Measurements from ENCODE around the gene ASB10. TPM values are rescaled to one million over a fixed set of nuclear protein-coding genes. Genes with fewer than 3 reads are reported as not detected.
A peak's percentile ranks its signal among the peaks of the same experiment; 100 is the strongest.

The ASB10 gene
- polyA plus RNA-seq, 2 of the 4 experiments (the other 2 are of a cell fraction) = not detected

DNA sequence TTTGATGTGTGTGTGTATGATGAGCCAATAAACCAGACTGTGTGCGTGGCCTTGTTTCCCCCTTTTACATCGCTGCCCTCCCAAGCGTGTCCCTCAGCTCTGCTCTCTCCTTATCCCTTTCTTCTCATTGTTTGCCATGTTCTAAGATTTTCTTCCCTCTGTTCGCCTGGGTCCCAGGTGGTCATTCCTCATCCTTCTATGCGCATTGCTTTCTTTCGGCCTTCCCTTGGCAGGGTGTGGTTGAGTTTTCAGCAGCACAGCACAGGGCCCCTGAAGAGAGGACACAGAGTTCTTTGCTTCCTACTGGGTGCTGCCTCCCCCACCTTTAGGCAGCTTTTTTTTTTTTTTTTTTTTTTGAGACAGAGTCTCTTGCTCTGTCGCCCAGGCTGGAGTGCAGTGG is 42.7 kb downstream of the ASB10 start:
- TF ChIP-seq FOSB (CRISPR knock-in tag; IDR thresholded peaks at IDR 0.05) = no peak
- TF ChIP-seq, protein P1, sequence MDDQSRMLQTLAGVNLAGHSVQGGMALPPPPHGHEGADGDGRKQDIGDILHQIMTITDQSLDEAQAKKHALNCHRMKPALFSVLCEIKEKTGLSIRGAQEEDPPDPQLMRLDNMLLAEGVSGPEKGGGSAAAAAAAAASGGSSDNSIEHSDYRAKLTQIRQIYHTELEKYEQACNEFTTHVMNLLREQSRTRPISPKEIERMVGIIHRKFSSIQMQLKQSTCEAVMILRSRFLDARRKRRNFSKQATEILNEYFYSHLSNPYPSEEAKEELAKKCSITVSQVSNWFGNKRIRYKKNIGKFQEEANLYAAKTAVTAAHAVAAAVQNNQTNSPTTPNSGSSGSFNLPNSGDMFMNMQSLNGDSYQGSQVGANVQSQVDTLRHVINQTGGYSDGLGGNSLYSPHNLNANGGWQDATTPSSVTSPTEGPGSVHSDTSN (IDR thresholded peaks at IDR 0.05) = no peak
- TF ChIP-seq MAZ (IDR thresholded peaks at IDR 0.05; ENCODE audit: borderline replicate concordance, low read depth, low read length) = no peak
- 99% methylated on average over 6 of the region's 7 CpGs for WGBS (ENCODE audit: missing lambda C conversion rate)
- ATAC-seq (no peak), FAIRE-seq (no peak), DNase-seq (ENCODE audit: low read depth in 1 of 2, low spot score in 1 of 2) (no peak)
- Histone ChIP-seq H3K9me3 (no peaks in the 10 kb centered on the region), H3K27ac (no peak overlapping the region), H3K4me2 (no peak overlapping the region), H3K4me1 (no peaks in the 10 kb centered on the region), H3K4me3 (no peak overlapping the region)
- ChIA-PET CTCF (interaction anchor here (0.6 to 6.8 kb wide), 4 partner anchors 21 to 205 kb away, joined by 3 to 40 read pairs (median 6); no protein-coding TSS in a partner anchor), POLR2A (no interaction called here)

GRCh38 chr7:151143261-151144015 is 43.6 kb downstream of the ASB10 start:
- CTCF ChIA-PET = interaction anchor here (0.7 to 6.8 kb wide), 6 partner anchors 8 to 39 kb away, joined by 3 to 40 read pairs (median 5); no protein-coding TSS in a partner anchor

GRCh38 chr7:151142686-151143040 is 44.4 kb downstream of the ASB10 start:
- ChIA-PET POLR2A (no interaction called here), CTCF (interaction anchor here (0.7 to 6.8 kb wide), 6 partner anchors 9 to 40 kb away, joined by 3 to 40 read pairs (median 4); no protein-coding TSS in a partner anchor)
- ATAC-seq = peak in 1 of 2 experiments; percentile 16; a peak in 1 of 6 replicates
- H3K27ac ChIP-seq = no peak overlapping the region
- FAIRE-seq = no peak
- no peak overlapping the region for H3K4me3 ChIP-seq
- H3K9me3 ChIP-seq = no peaks in the 10 kb centered on the region
- TF ChIP-seq E2F6 (IDR thresholded peaks at IDR 0.05; ENCODE audit: borderline replicate concordance, low read depth) = no peak
- no peak for TF ChIP-seq RFX5 (IDR thresholded peaks at IDR 0.05)
- TF ChIP-seq ZC3H11A (IDR thresholded peaks at IDR 0.05) = no peak
- TF ChIP-seq NPAS2 (CRISPR knock-in tag; IDR thresholded peaks at IDR 0.05; ENCODE audit: borderline replicate concordance) = no peak
- no peak for TF ChIP-seq MAZ (IDR thresholded peaks at IDR 0.05; ENCODE audit: borderline replicate concordance, low read depth, low read length)
- TF ChIP-seq HOXA7 (CRISPR knock-in tag; IDR thresholded peaks at IDR 0.05) = no peak
- no peak for TF ChIP-seq BHLHE40 (IDR thresholded peaks at IDR 0.05; ENCODE audit: low read depth, low read length)
- TF ChIP-seq EP300 (IDR thresholded peaks at IDR 0.05) = no peak
- no peak for TF ChIP-seq RCOR1 (IDR thresholded peaks at IDR 0.05; ENCODE audit: low read depth, low read length)
- no peak overlapping the region for H3K4me2 ChIP-seq
- 81% methylated on average over 9 of the region's 10 CpGs for WGBS (ENCODE audit: missing lambda C conversion rate)
- no peaks in the 10 kb centered on the region for H3K4me1 ChIP-seq
- no peak for DNase-seq (ENCODE audit: low read depth in 1 of 2, low spot score in 1 of 2)

More at GRCh38 chr7:151143261-151144015, 43.6 kb downstream of the ASB10 start:
- Histone ChIP-seq H3K9me3 (no peaks in the 10 kb centered on the region), H3K27ac (no peak overlapping the region), H3K4me3 (no peak overlapping the region), H3K4me2 (no peak overlapping the region), H3K4me1 (no peaks in the 10 kb centered on the region)
- POLR2A ChIA-PET = no interaction called here
- DNase-seq (ENCODE audit: low read depth in 1 of 2, low spot score in 1 of 2) (no peak), ATAC-seq (no peak), FAIRE-seq (no peak)
- TF ChIP-seq MAX (IDR thresholded peaks at IDR 0.05) (no peak), BHLHE40 (IDR thresholded peaks at IDR 0.05; ENCODE audit: low read depth, low read length) (no peak), KDM1A (IDR thresholded peaks at IDR 0.05; ENCODE audit: low read depth) (no peak), MAZ (IDR thresholded peaks at IDR 0.05; ENCODE audit: borderline replicate concordance, low read depth, low read length) (no peak), FOXS1 (CRISPR knock-in tag; IDR thresholded peaks at IDR 0.05) (no peak), ZC3H11A (IDR thresholded peaks at IDR 0.05) (no peak), RCOR1 (IDR thresholded peaks at IDR 0.05; ENCODE audit: low read depth, low read length) (no peak), MAFK (IDR thresholded peaks at IDR 0.05; ENCODE audit: partially characterized antibody) (no peak), FOSB (CRISPR knock-in tag; IDR thresholded peaks at IDR 0.05) (no peak), RARB (CRISPR knock-in tag; IDR thresholded peaks at IDR 0.05) (no peak), HMGXB4 (CRISPR knock-in tag; IDR thresholded peaks at IDR 0.05; ENCODE audit: borderline replicate concordance) (no peak)
- TF ChIP-seq, protein P1 (IDR thresholded peaks at IDR 0.05) = no peak
- WGBS (ENCODE audit: missing lambda C conversion rate) = 91% methylated on average over 24 of the region's 25 CpGs

Measured in A549 (cell line).